Ishikawa (cell line): Measurements from ENCODE around the gene PDE10A.

Experiments
- CEBPB ChIP-seq: IDR thresholded peaks from 2 replicates; pipeline ENCODE4 v1.6.1; 2012
- CREB1 ChIP-seq: IDR thresholded peaks from 2 replicates; pipeline ENCODE4 v1.6.1; 2012; ENCODE audit warnings: low read depth
- EGR1 ChIP-seq: IDR thresholded peaks from 2 replicates; pipeline ENCODE4 v1.6.1; 2012
- EP300 ChIP-seq: IDR thresholded peaks from 2 replicates; pipeline ENCODE4 v1.6.1; 2012; ENCODE audit warnings: borderline replicate concordance
- FOXM1 ChIP-seq: IDR thresholded peaks from 2 replicates; pipeline ENCODE4 v1.6.1; 2012; ENCODE audit warnings: low read depth, borderline replicate concordance
- NFIC ChIP-seq: IDR thresholded peaks from 2 replicates; pipeline ENCODE4 v1.6.1; 2012
- RAD21 ChIP-seq: IDR thresholded peaks from 2 replicates; pipeline ENCODE4 v1.6.1; 2012; ENCODE audit warnings: low read depth
- TAF1 ChIP-seq: IDR thresholded peaks from 2 replicates; pipeline ENCODE4 v1.6.1; 2012; ENCODE audit warnings: low read depth, mild to moderate bottlenecking
- TCF12 ChIP-seq: IDR thresholded peaks from 2 replicates; pipeline ENCODE4 v1.6.1; 2012; ENCODE audit warnings: low read depth
- TEAD4 ChIP-seq: IDR thresholded peaks from 2 replicates; pipeline ENCODE4 v1.6.1; 2012
- YY1 ChIP-seq: IDR thresholded peaks from 2 replicates; pipeline ENCODE4 v1.6.1; 2012; ENCODE audit warnings: low read depth
- ZBTB7A ChIP-seq: IDR thresholded peaks from 2 replicates; pipeline ENCODE4 v1.6.1; 2012; ENCODE audit warnings: low read depth
- TF ChIP-seq, protein P1 (sequence below): IDR thresholded peaks from 2 replicates; pipeline ENCODE4 v1.6.1; 2012
- TF ChIP-seq, protein P2 (sequence below): IDR thresholded peaks from 2 replicates; pipeline ENCODE4 v1.6.1; 2012; ENCODE audit warnings: low read depth, mild to moderate bottlenecking
- TF ChIP-seq, protein P3 (sequence below): IDR thresholded peaks from 2 replicates; pipeline ENCODE4 v1.6.1; 2012

Gene PDE10A

DNA sequence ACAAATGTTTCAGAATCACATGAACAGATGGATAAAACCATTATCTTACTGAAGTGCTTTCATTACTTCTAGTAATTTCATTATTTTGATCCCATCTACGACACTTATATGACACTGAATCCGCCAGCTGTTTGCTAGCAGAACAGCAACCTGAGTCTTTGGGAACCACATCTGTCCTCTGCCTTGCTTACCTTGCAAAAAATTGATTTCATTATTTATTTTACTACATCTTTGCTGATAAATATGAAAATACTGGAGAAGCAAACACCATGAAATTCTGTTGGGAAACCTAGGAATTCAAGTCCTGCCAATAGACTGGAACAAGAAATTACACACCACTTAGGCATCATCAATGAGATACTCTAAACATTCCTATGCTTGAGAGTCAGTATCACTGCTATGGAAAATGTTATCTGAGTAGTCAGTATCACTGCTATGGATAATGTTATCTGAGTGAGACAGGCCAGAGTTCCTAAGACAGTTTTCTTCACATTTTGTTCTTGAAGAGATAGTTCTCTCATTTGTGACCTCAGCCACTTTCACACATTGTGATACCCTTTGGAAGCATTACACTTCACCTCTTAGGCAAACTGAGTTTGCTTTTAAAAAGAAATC is 91.9 kb downstream of the PDE10A start:
- no peak for TF ChIP-seq YY1
- no peak for TF ChIP-seq CEBPB
- no peak for TF ChIP-seq FOXM1
- TF ChIP-seq RAD21: no peak
- TF ChIP-seq, protein P1, sequence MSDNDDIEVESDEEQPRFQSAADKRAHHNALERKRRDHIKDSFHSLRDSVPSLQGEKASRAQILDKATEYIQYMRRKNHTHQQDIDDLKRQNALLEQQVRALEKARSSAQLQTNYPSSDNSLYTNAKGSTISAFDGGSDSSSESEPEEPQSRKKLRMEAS: no peak
- no peak for TF ChIP-seq EP300
- TF ChIP-seq, protein P2, sequence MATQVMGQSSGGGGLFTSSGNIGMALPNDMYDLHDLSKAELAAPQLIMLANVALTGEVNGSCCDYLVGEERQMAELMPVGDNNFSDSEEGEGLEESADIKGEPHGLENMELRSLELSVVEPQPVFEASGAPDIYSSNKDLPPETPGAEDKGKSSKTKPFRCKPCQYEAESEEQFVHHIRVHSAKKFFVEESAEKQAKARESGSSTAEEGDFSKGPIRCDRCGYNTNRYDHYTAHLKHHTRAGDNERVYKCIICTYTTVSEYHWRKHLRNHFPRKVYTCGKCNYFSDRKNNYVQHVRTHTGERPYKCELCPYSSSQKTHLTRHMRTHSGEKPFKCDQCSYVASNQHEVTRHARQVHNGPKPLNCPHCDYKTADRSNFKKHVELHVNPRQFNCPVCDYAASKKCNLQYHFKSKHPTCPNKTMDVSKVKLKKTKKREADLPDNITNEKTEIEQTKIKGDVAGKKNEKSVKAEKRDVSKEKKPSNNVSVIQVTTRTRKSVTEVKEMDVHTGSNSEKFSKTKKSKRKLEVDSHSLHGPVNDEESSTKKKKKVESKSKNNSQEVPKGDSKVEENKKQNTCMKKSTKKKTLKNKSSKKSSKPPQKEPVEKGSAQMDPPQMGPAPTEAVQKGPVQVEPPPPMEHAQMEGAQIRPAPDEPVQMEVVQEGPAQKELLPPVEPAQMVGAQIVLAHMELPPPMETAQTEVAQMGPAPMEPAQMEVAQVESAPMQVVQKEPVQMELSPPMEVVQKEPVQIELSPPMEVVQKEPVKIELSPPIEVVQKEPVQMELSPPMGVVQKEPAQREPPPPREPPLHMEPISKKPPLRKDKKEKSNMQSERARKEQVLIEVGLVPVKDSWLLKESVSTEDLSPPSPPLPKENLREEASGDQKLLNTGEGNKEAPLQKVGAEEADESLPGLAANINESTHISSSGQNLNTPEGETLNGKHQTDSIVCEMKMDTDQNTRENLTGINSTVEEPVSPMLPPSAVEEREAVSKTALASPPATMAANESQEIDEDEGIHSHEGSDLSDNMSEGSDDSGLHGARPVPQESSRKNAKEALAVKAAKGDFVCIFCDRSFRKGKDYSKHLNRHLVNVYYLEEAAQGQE: no peak
- TF ChIP-seq NFIC: no peak

DNA sequence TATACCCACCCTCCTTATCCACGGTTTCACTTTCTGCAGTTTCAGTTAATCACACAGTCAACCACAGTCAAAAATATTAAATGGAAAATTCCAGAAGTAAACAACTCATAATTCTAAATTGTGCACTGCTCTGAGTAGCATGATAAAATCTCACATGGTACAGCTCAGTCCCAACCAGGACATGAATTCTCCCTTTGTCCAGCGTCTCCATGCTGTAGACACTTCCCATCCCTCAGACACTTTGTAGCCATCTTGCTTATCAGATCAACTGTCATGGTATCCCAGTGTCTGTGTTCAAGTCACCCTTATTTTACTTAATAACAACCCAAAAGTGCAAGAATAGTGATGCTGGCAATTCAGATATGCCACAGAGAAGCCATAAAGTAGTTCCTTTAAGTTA is 94.7 kb downstream of the PDE10A start:
- TF ChIP-seq RAD21 (no peak), EP300 (no peak), TAF1 (no peak), NFIC (no peak), ZBTB7A (no peak), CEBPB (no peak), EGR1 (no peak), FOXM1 (no peak), YY1 (no peak), TEAD4 (no peak), TCF12 (no peak), CREB1 (no peak)
- TF ChIP-seq, protein P1: no peak
- TF ChIP-seq, protein P3, sequence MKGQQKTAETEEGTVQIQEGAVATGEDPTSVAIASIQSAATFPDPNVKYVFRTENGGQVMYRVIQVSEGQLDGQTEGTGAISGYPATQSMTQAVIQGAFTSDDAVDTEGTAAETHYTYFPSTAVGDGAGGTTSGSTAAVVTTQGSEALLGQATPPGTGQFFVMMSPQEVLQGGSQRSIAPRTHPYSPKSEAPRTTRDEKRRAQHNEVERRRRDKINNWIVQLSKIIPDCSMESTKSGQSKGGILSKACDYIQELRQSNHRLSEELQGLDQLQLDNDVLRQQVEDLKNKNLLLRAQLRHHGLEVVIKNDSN: no peak

DNA sequence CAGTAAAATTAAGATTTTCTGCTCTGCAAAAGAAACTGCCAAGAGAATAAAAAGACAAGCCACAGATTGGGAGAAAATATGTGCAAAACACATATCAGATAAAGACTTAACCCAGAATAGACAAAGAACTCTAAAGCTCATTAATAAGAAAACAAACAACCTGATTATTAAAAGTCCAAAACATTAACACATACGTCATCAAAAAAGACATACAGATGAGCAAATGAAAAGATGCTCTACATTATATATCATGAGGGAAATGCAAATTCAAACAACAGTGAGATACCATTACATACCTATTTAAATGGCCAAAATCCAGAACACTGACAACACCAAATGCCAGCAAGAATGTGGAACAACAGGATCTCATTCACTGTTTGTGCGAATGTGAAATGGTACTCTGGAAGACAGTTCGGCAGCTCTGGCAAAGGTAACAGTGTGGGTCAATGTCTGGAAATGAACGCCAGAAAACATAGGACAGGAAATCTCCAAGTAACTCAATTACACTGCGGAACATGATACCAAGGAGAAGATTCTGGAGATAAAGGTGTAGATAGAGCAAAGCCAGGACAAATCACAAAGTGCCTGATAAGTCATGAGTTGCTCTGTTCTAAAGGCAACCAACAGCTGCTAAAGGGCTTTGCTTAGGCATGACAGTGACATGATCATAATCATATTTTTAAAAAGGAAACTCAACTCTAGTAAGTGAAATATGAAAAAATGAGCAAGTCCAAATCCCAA is 96.8 kb downstream of the PDE10A start:
- TF ChIP-seq RAD21 (no peak), CEBPB (no peak), TAF1 (no peak), ZBTB7A (no peak), TCF12 (no peak)
- TF ChIP-seq, protein P1: no peak
- TF ChIP-seq, protein P2: no peak
- TF ChIP-seq, protein P3: no peak

DNA sequence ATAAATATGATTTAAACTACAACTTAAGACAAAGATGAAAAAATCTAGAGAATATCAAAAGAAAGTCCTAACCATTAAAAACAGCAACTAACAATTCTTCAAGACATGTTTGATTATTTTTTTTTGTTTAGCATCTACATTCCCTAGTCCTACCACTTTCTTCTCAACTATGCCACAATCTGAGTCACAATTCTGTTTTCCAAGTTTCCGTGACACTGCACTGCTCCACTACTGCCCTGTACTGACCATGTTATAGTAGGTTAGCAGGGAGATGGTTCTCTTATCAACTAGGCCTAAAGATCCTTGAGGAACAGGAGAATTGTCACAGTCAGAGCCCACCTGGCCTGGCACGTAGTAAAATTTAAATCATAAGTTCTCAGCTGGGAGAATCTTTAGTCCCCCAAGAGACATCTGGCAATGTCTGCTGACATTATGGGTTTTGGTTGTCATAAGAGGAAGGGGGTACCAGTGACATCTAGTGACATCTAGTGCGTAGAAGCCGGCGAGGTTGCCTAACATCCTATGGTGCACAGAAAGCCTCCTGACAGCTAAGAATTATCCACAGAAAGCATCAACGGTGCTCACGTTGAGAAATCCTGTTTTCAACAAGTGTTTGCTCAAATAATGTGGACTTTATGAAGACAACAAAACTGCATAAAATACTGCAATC is 100.5 kb downstream of the PDE10A start:
- TF ChIP-seq, protein P3: no peak
- TF ChIP-seq TAF1 (no peak), EGR1 (no peak), EP300 (no peak), RAD21 (no peak), CEBPB (no peak), YY1 (no peak), NFIC (no peak), FOXM1 (no peak), TCF12 (no peak), CREB1 (no peak), ZBTB7A (no peak), TEAD4 (no peak)
- TF ChIP-seq, protein P1: no peak
- TF ChIP-seq, protein P2: no peak
